ENCODE results near the gene SOCS6.

The SOCS6 gene

GRCh38 chr18:70295192-70296188 is 6.6 kb downstream of the SOCS6 start:
- H3K27ac ChIP-seq: no peak overlapping the region
- no peak for DNase-seq
- peaks cover 0 to 73% (median 15%) of the 10 kb centered on the region in 4 donors for H3K4me1 ChIP-seq
- no peak for TF ChIP-seq CTCF (IDR thresholded peaks at IDR 0.05)
- H3K4me3 ChIP-seq: no peak overlapping the region
- intact Hi-C loops (cut with DNase I; ENCODE audit: low total_unique reads): no loop called here
- H3K9me3 ChIP-seq: no peaks in the 10 kb centered on the region
- H3K36me3 ChIP-seq: no peaks in the 10 kb centered on the region
- H3K27me3 ChIP-seq: no peaks in the 10 kb centered on the region

GRCh38 chr18:70296289-70296688 is 7.4 kb downstream of the SOCS6 start:
- Histone ChIP-seq H3K9me3 (no peaks in the 10 kb centered on the region), H3K27ac (no peak overlapping the region), H3K27me3 (no peaks in the 10 kb centered on the region), H3K4me3 (no peak overlapping the region), H3K36me3 (no peaks in the 10 kb centered on the region), H3K4me1 (peaks cover 0 to 70% (median 8%) of the 10 kb centered on the region in 4 donors)
- no peak for DNase-seq
- intact Hi-C loops (cut with DNase I; ENCODE audit: low total_unique reads): no loop called here
- no peak for TF ChIP-seq CTCF (IDR thresholded peaks at IDR 0.05)

- no peaks in the 10 kb centered on the region for H3K9me3 ChIP-seq
- intact Hi-C loops (cut with DNase I; ENCODE audit: low total_unique reads): no loop called here
- H3K27me3 ChIP-seq: no peaks in the 10 kb centered on the region
- no peak for TF ChIP-seq CTCF (IDR thresholded peaks at IDR 0.05)
- H3K4me1 ChIP-seq: peaks cover 0 to 69% (median 10%) of the 10 kb centered on the region in 4 donors
- no peak for DNase-seq
- H3K4me3 ChIP-seq: no peak overlapping the region
- no peak overlapping the region for H3K27ac ChIP-seq
- H3K36me3 ChIP-seq: no peaks in the 10 kb centered on the region
These were observed 7.9 kb downstream of the SOCS6 start for GRCh38 chr18:70296781-70297180.

GRCh38 chr18:70299393-70299792 is 10.5 kb downstream of the SOCS6 start:
- intact Hi-C loops (cut with DNase I; ENCODE audit: low total_unique reads): no loop called here
- no peak for TF ChIP-seq CTCF (IDR thresholded peaks at IDR 0.05)
- no peaks in the 10 kb centered on the region for H3K36me3 ChIP-seq
- no peak overlapping the region for H3K27ac ChIP-seq
- H3K27me3 ChIP-seq: no peaks in the 10 kb centered on the region
- no peak overlapping the region for H3K4me3 ChIP-seq
- DNase-seq: no peak
- H3K4me1 ChIP-seq: peaks cover 0 to 63% (median 11%) of the 10 kb centered on the region in 4 donors
- H3K9me3 ChIP-seq: no peaks in the 10 kb centered on the region

- Histone ChIP-seq H3K9me3 (no peaks in the 10 kb centered on the region), H3K27me3 (no peaks in the 10 kb centered on the region), H3K36me3 (no peaks in the 10 kb centered on the region), H3K27ac (no peak overlapping the region), H3K4me3 (no peak overlapping the region), H3K4me1 (peaks cover 0 to 41% (median 8%) of the 10 kb centered on the region in 4 donors)
- intact Hi-C loops (cut with DNase I; ENCODE audit: low total_unique reads): loop anchor here (5.0 kb wide), 1 partner anchor 1196 kb away; no protein-coding TSS in a partner anchor
- DNase-seq: no peak
- TF ChIP-seq CTCF (IDR thresholded peaks at IDR 0.05): no peak
These were observed 12.8 kb downstream of the SOCS6 start for GRCh38 chr18:70301667-70302066.

All from tibial artery (tissue), 4 donors.